Transverse colon (tissue), 3 donors: ENCODE results near the gene TRRAP.

ENCODE experiments used
- EP300 ChIP-seq: sonication (generic); formaldehyde crosslinking; IDR thresholded peaks from one replicate; pipeline ENCODE4 v1.6.1; 2017; ENCODE audit warnings: antibody characterized with exemption, low read depth
- POLR2A ChIP-seq: fragments of 450-650 bp; IDR thresholded peaks from one replicate; pipeline ENCODE4 v1.6.1; 2016; ENCODE audit warnings: antibody characterized with exemption, mild to moderate bottlenecking, moderate library complexity
- TF ChIP-seq, protein P1 (sequence below), 5 experiments: fragments of 200-600 bp in 3 of 5; fragments of 450-650 bp in 2 of 5; sonication (generic) in 3 of 5; IDR thresholded peaks; 1 replicate in 2 of 5; 2 replicates in 3 of 5; pipeline ENCODE4 v1.5.1; 2016 to 2017; ENCODE audit warnings: antibody characterized with exemption in 5 of 5, inconsistent platforms in 3 of 5, mild to moderate bottlenecking in 2 of 5, moderate library complexity in 1 of 5

DNA sequence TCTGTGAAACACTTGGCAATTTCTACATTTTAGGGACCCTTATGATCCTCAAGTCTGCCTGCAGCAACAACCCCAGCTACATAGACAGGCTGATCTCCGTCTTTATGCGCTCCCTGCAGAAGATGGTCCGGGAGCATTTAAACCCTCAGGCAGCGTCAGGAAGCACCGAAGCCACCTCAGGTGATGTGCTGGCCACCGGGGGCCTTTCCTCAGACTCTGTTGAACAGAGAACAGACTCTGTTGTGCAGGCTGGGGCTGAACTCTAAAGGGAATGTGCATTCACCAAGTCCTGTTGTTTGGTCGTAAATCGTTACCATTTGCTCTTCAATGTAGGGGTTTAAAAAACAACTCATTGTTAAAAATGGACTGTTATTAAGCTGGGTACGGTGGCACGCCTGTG, 86.3 kb downstream of the TRRAP start:
- no peak for TF ChIP-seq EP300
- TF ChIP-seq, protein P1, sequence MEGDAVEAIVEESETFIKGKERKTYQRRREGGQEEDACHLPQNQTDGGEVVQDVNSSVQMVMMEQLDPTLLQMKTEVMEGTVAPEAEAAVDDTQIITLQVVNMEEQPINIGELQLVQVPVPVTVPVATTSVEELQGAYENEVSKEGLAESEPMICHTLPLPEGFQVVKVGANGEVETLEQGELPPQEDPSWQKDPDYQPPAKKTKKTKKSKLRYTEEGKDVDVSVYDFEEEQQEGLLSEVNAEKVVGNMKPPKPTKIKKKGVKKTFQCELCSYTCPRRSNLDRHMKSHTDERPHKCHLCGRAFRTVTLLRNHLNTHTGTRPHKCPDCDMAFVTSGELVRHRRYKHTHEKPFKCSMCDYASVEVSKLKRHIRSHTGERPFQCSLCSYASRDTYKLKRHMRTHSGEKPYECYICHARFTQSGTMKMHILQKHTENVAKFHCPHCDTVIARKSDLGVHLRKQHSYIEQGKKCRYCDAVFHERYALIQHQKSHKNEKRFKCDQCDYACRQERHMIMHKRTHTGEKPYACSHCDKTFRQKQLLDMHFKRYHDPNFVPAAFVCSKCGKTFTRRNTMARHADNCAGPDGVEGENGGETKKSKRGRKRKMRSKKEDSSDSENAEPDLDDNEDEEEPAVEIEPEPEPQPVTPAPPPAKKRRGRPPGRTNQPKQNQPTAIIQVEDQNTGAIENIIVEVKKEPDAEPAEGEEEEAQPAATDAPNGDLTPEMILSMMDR (IDR thresholded peaks at IDR 0.05), result no peak
- TF ChIP-seq POLR2A, result no peak
